HEK293 (cell line): ENCODE measurements around the gene IL1RAP.

Experiments
- CTCF ChIA-PET: fragments of 350-600 bp; formaldehyde crosslinking; extraction: SDS; loops from one replicate; lab custom pipeline; 2021; ENCODE audit warnings: antibody characterized with exemption; lab: Yijun Ruan, JAX
- POLR2A ChIA-PET: fragments of 300-600 bp; formaldehyde crosslinking; extraction: SDS; loops from one replicate; lab custom pipeline; 2020; ENCODE audit warnings: antibody characterized with exemption, inconsistent platforms; lab: Yijun Ruan, JAX
- H3K27ac ChIP-seq: fragments of 200-500 bp; sonication (Bioruptor generic); 2 replicates; pipeline ENCODE4 v1.5.1; 2014; ENCODE audit warnings: low read depth, low read length, control low read depth, inconsistent platforms; ENCODE audit errors: extremely low read depth
- H3K36me3 ChIP-seq, 2 experiments: fragments of 200-500 bp in 1 of 2; sonication (Bioruptor generic) in 1 of 2; 1 replicate in 1 of 2; 2 replicates in 1 of 2; pipeline ENCODE4 v1.5.1; 2014 to 2017; ENCODE audit warnings: inconsistent platforms in 2 of 2, low read length in 2 of 2; ENCODE audit not compliant: control insufficient read depth in 2 of 2, insufficient read depth in 1 of 2
- H3K4me1 ChIP-seq: fragments of 200-500 bp; sonication (Bioruptor generic); 2 replicates; pipeline ENCODE4 v1.5.1; 2014; ENCODE audit warnings: mild to moderate bottlenecking, low read length, inconsistent platforms; ENCODE audit not compliant: control insufficient read depth, insufficient read depth
- H3K4me3 ChIP-seq: 2 replicates; pipeline ENCODE4 v1.5.1; 2011; ENCODE audit warnings: low read depth, mild to moderate bottlenecking, control low read depth, low read length, moderate library complexity
- H3K9me3 ChIP-seq: fragments of 200-500 bp; sonication (Bioruptor generic); 2 replicates; pipeline ENCODE4 v1.5.1; 2014; ENCODE audit warnings: low read depth, low read length, inconsistent platforms; ENCODE audit not compliant: control insufficient read depth, insufficient read depth
- BCL6B ChIP-seq: fragments of 450-650 bp; formaldehyde crosslinking; IDR thresholded peaks from 2 replicates; pipeline ENCODE4 v1.5.1; 2017; ENCODE audit warnings: missing biosample characterization, missing genetic modification characterization
- HOXA7 ChIP-seq: sonication (generic); formaldehyde crosslinking; IDR thresholded peaks from 2 replicates; pipeline ENCODE4 v1.8.1; 2022; ENCODE audit warnings: missing genetic modification reagents, borderline replicate concordance
- KLF17 ChIP-seq: fragments of 450-650 bp; formaldehyde crosslinking; IDR thresholded peaks from 2 replicates; pipeline ENCODE4 v1.5.1; 2016; ENCODE audit warnings: missing biosample characterization, missing genetic modification characterization
- OSR2 ChIP-seq: fragments of 450-650 bp; formaldehyde crosslinking; IDR thresholded peaks from 2 replicates; pipeline ENCODE4 v1.5.1; 2016; ENCODE audit warnings: missing biosample characterization, missing genetic modification characterization
- REST ChIP-seq: fragments of 450-650 bp; formaldehyde crosslinking; IDR thresholded peaks from 2 replicates; pipeline ENCODE4 v1.5.1; 2016; ENCODE audit warnings: missing biosample characterization, missing genetic modification characterization
- SCRT2 ChIP-seq: fragments of 450-650 bp; formaldehyde crosslinking; IDR thresholded peaks from 2 replicates; pipeline ENCODE4 v1.5.1; 2016; ENCODE audit warnings: missing biosample characterization, missing genetic modification characterization
- TRIM28 ChIP-seq: IDR thresholded peaks from 2 replicates; pipeline ENCODE4 v1.6.1; 2011; ENCODE audit warnings: low read length, control low read depth, borderline replicate concordance
- WT1 ChIP-seq: fragments of 450-650 bp; formaldehyde crosslinking; IDR thresholded peaks from 2 replicates; pipeline ENCODE4 v1.5.1; 2016; ENCODE audit warnings: missing biosample characterization, missing genetic modification characterization
- ZBTB1 ChIP-seq: fragments of 450-650 bp; formaldehyde crosslinking; IDR thresholded peaks from 2 replicates; pipeline ENCODE4 v1.5.1; 2016; ENCODE audit warnings: missing biosample characterization, missing genetic modification characterization
- ZFP3 ChIP-seq: fragments of 450-650 bp; formaldehyde crosslinking; IDR thresholded peaks from 2 replicates; pipeline ENCODE4 v1.5.1; 2016; ENCODE audit warnings: low read depth, missing biosample characterization, missing genetic modification characterization
- ZFP37 ChIP-seq: fragments of 450-650 bp; formaldehyde crosslinking; IDR thresholded peaks from 2 replicates; pipeline ENCODE4 v1.5.1; 2016; ENCODE audit warnings: missing biosample characterization, missing genetic modification characterization
- ZIC2 ChIP-seq: fragments of 450-650 bp; formaldehyde crosslinking; IDR thresholded peaks from 2 replicates; pipeline ENCODE4 v1.5.1; 2016; ENCODE audit warnings: missing biosample characterization, missing genetic modification characterization
- ZNF157 ChIP-seq: fragments of 450-650 bp; formaldehyde crosslinking; IDR thresholded peaks from 2 replicates; pipeline ENCODE4 v1.5.1; 2016; ENCODE audit warnings: missing biosample characterization, missing genetic modification characterization
- ZNF19 ChIP-seq: fragments of 450-650 bp; formaldehyde crosslinking; IDR thresholded peaks from 2 replicates; pipeline ENCODE4; 2016; ENCODE audit warnings: missing biosample characterization, missing genetic modification characterization, low read depth
- ZNF214 ChIP-seq: fragments of 450-650 bp; formaldehyde crosslinking; IDR thresholded peaks from 2 replicates; pipeline ENCODE4 v1.5.1; 2017; ENCODE audit warnings: missing biosample characterization, mild to moderate bottlenecking, missing genetic modification characterization, borderline replicate concordance
- ZNF26 ChIP-seq: fragments of 450-650 bp; formaldehyde crosslinking; IDR thresholded peaks from 2 replicates; pipeline ENCODE4 v1.5.1; 2016; ENCODE audit warnings: missing biosample characterization, missing genetic modification characterization
- ZNF324 ChIP-seq: fragments of 450-650 bp; formaldehyde crosslinking; IDR thresholded peaks from 2 replicates; pipeline ENCODE4 v1.5.1; 2016; ENCODE audit warnings: missing biosample characterization, missing genetic modification characterization
- ZNF354C ChIP-seq: fragments of 450-650 bp; formaldehyde crosslinking; IDR thresholded peaks from 2 replicates; pipeline ENCODE4 v1.5.1; 2016; ENCODE audit warnings: missing biosample characterization, missing genetic modification characterization, low read depth, borderline replicate concordance
- ZNF362 ChIP-seq: fragments of 450-650 bp; formaldehyde crosslinking; IDR thresholded peaks from 2 replicates; pipeline ENCODE4 v1.5.1; 2016; ENCODE audit warnings: missing biosample characterization, missing genetic modification characterization
- ZNF366 ChIP-seq: fragments of 450-650 bp; formaldehyde crosslinking; conservative IDR thresholded peaks from 2 replicates; pipeline ENCODE4 v1.5.1; 2016; ENCODE audit warnings: missing biosample characterization, missing genetic modification characterization
- ZNF521 ChIP-seq: fragments of 450-650 bp; formaldehyde crosslinking; IDR thresholded peaks from 2 replicates; pipeline ENCODE4 v1.5.1; 2017; ENCODE audit warnings: missing biosample characterization, mild to moderate bottlenecking, missing genetic modification characterization
- ZNF529 ChIP-seq: fragments of 450-650 bp; formaldehyde crosslinking; IDR thresholded peaks from 2 replicates; pipeline ENCODE4 v1.5.1; 2017; ENCODE audit warnings: missing genetic modification characterization, missing biosample characterization; ENCODE audit not compliant: insufficient replicate concordance
- ZNF555 ChIP-seq: fragments of 450-650 bp; formaldehyde crosslinking; conservative IDR thresholded peaks from 2 replicates; pipeline ENCODE4 v1.5.1; 2017; ENCODE audit warnings: missing biosample characterization, mild to moderate bottlenecking, missing genetic modification characterization, inconsistent platforms
- ZNF596 ChIP-seq: fragments of 450-650 bp; IDR thresholded peaks from 2 replicates; pipeline ENCODE4 v1.5.0; 2018; ENCODE audit warnings: missing biosample characterization, mild to moderate bottlenecking, missing genetic modification characterization, moderate library complexity
- ZNF610 ChIP-seq: fragments of 450-650 bp; formaldehyde crosslinking; IDR thresholded peaks from 2 replicates; pipeline ENCODE4 v1.5.1; 2016; ENCODE audit warnings: missing biosample characterization, missing genetic modification characterization, borderline replicate concordance
- ZNF623 ChIP-seq: fragments of 450-650 bp; formaldehyde crosslinking; IDR thresholded peaks from 2 replicates; pipeline ENCODE4 v1.5.1; 2016; ENCODE audit warnings: missing biosample characterization, missing genetic modification characterization
- ZNF747 ChIP-seq: fragments of 450-650 bp; formaldehyde crosslinking; IDR thresholded peaks from 2 replicates; pipeline ENCODE4 v1.5.1; 2016; ENCODE audit warnings: missing biosample characterization, missing genetic modification characterization
- ZNF76 ChIP-seq: fragments of 450-650 bp; formaldehyde crosslinking; IDR thresholded peaks from 2 replicates; pipeline ENCODE4; 2016; ENCODE audit warnings: low read depth, missing biosample characterization, missing genetic modification characterization, borderline replicate concordance
- ZNF791 ChIP-seq: fragments of 450-650 bp; formaldehyde crosslinking; IDR thresholded peaks from 2 replicates; pipeline ENCODE4 v1.5.1; 2016; ENCODE audit warnings: missing biosample characterization, missing genetic modification characterization

Gene IL1RAP

GRCh38 chr3:190513409-190514370 lies at the start of gene IL1RAP:
TSS of gene IL1RAP (plus strand) at chr3:190514085. CDS start at chr3:190564290, 50,205 bp downstream.
- no peak within 1 kb of the TSS; the same call in 1 of the 2 replicates for H3K27ac ChIP-seq
- ChIA-PET CTCF (interaction anchor here (0.6 to 1.6 kb wide), 11 partner anchors 10 to 217 kb away, joined by 3 to 5 read pairs (median 3); no protein-coding TSS in a partner anchor), POLR2A (interaction anchor here (0.8 to 2.0 kb wide), 5 partner anchors 10 to 191 kb away, joined by 3 to 5 read pairs (median 4); no protein-coding TSS in a partner anchor)
- peak; percentile 73 for TF ChIP-seq SCRT2 (tag by site-specific recombination)
- no peak for TF ChIP-seq ZNF26 (tag by site-specific recombination)
- no peak for TF ChIP-seq ZFP3 (tag by site-specific recombination)
- TF ChIP-seq ZNF623 (tag by site-specific recombination) = no peak
- TF ChIP-seq ZNF555 = no peak
- no peak for TF ChIP-seq ZNF521 (tag by site-specific recombination)
- no peak for TF ChIP-seq ZNF791 (tag by site-specific recombination)
- TF ChIP-seq ZNF529 (tag by site-specific recombination) = no peak
- no peak for TF ChIP-seq WT1 (tag by site-specific recombination)
- TF ChIP-seq ZNF366 (tag by site-specific recombination) = no peak
- TF ChIP-seq ZNF76 (tag by site-specific recombination) = no peak
- TF ChIP-seq BCL6B = no peak
- TF ChIP-seq ZBTB1 (tag by site-specific recombination) = no peak
- TF ChIP-seq ZNF157 = no peak
- TF ChIP-seq TRIM28 = peak; percentile 60; the same call in 1 of the 2 replicates
- no peak for TF ChIP-seq KLF17 (tag by site-specific recombination)
- no peak for TF ChIP-seq ZFP37 (tag by site-specific recombination)
- no peak for TF ChIP-seq ZNF214
- no peak for TF ChIP-seq HOXA7 (CRISPR knock-in tag)
- TF ChIP-seq ZNF19 (tag by site-specific recombination) = no peak
- TF ChIP-seq REST (tag by site-specific recombination) = 0 out of 2 replicates have a peak, but pooled peaks have one; percentile 18
- TF ChIP-seq ZNF747 (tag by site-specific recombination) = no peak
- TF ChIP-seq ZNF362 (tag by site-specific recombination) = no peak
- TF ChIP-seq ZNF354C (tag by site-specific recombination) = no peak
- 0 out of 2 replicates have a peak, but pooled peaks have one; percentile 27 for TF ChIP-seq ZNF610 (tag by site-specific recombination)
- 0 out of 2 replicates have a peak, but pooled peaks have one; percentile 36 for TF ChIP-seq ZNF324 (tag by site-specific recombination)
- TF ChIP-seq OSR2 (tag by site-specific recombination) = no peak
- peak; percentile 76 for TF ChIP-seq ZIC2 (tag by site-specific recombination)
- TF ChIP-seq ZNF596 (tag by site-specific recombination) = 0 out of 2 replicates have a peak, but pooled peaks have one; percentile 41

More at GRCh38 chr3:190513409-190514370, at the start of gene IL1RAP:
- H3K4me3 ChIP-seq = peak within 1 kb of the TSS; percentile 85
- no peaks in the 10 kb centered on the region for H3K9me3 ChIP-seq
- no peaks in the 10 kb centered on the region for H3K36me3 ChIP-seq
- H3K4me1 ChIP-seq = no peaks in the 10 kb centered on the region
